H9 (cell line): Measurements from ENCODE around the gene CTSE. TPM values are rescaled to one million over a fixed set of nuclear protein-coding genes. Genes with fewer than 3 reads are reported as not detected.

Source experiments
- DNase-seq: peaks from one replicate; pipeline ENCODE4 v3.0.0-alpha.2; 2017
- H2AFZ ChIP-seq: one replicate; pipeline ENCODE4 v1.6.1; 2013; ENCODE audit warnings: mild to moderate bottlenecking, low read length, control low read depth, moderate library complexity
- H2AK5ac ChIP-seq: 2 replicates; pipeline ENCODE4 v1.6.1; 2013; ENCODE audit warnings: low read length, control low read depth, mixed read lengths; ENCODE audit not compliant: insufficient read length
- H2BK120ac ChIP-seq: one replicate; pipeline ENCODE4 v1.6.1; 2013; ENCODE audit warnings: low read depth, mild to moderate bottlenecking, low read length, control low read depth, inconsistent platforms; ENCODE audit not compliant: poor library complexity, severe bottlenecking
- H2BK12ac ChIP-seq: 2 replicates; pipeline ENCODE4 v1.6.1; 2013; ENCODE audit warnings: low read length, control low read depth, mixed read lengths, low read depth; ENCODE audit not compliant: insufficient read length
- H2BK15ac ChIP-seq: 2 replicates; pipeline ENCODE4 v1.6.1; 2013; ENCODE audit warnings: low read depth, low read length, control low read depth
- H2BK20ac ChIP-seq: one replicate; pipeline ENCODE4 v1.6.1; 2013; ENCODE audit warnings: low read depth, mild to moderate bottlenecking, low read length, control low read depth, inconsistent platforms; ENCODE audit not compliant: poor library complexity, severe bottlenecking
- H2BK5ac ChIP-seq: 2 replicates; pipeline ENCODE4 v1.6.1; 2013; ENCODE audit warnings: low read length, control low read depth, mixed read lengths; ENCODE audit not compliant: insufficient read length
- H3K14ac ChIP-seq: 2 replicates; pipeline ENCODE4 v1.6.1; 2013; ENCODE audit warnings: low read length, control low read depth; ENCODE audit not compliant: insufficient read depth
- H3K18ac ChIP-seq: 2 replicates; pipeline ENCODE4 v1.6.1; 2013; ENCODE audit warnings: low read depth, mild to moderate bottlenecking, mixed read lengths, low read length, control low read depth; ENCODE audit not compliant: insufficient read length
- H3K23ac ChIP-seq: 2 replicates; pipeline ENCODE4 v1.6.1; 2013; ENCODE audit warnings: low read length, control low read depth, mixed read lengths, low read depth; ENCODE audit not compliant: insufficient read length
- H3K23me2 ChIP-seq: 2 replicates; pipeline ENCODE4 v1.6.1; 2013; ENCODE audit warnings: low read depth, mild to moderate bottlenecking, mixed read lengths, low read length, control low read depth; ENCODE audit not compliant: insufficient read length, poor library complexity, severe bottlenecking
- H3K27ac ChIP-seq: 2 replicates; pipeline ENCODE4 v1.5.1; 2013; ENCODE audit warnings: low read length, control low read depth, mixed read lengths, low read depth; ENCODE audit not compliant: insufficient read length
- H3K27me3 ChIP-seq: 2 replicates; pipeline ENCODE4 v1.6.1; 2013; ENCODE audit warnings: low read length, control low read depth, inconsistent platforms; ENCODE audit not compliant: insufficient read depth
- H3K4ac ChIP-seq: 2 replicates; pipeline ENCODE4 v1.6.1; 2013; ENCODE audit warnings: low read depth, mild to moderate bottlenecking, control low read depth, inconsistent platforms, low read length, moderate library complexity
- H3K4me1 ChIP-seq: 2 replicates; pipeline ENCODE4 v1.6.1; 2013; ENCODE audit warnings: low read length, control low read depth, inconsistent platforms; ENCODE audit not compliant: insufficient read depth
- H3K4me2 ChIP-seq: 2 replicates; pipeline ENCODE4 v1.6.1; 2013; ENCODE audit warnings: low read length, control low read depth, mixed read lengths; ENCODE audit not compliant: insufficient read length, insufficient read depth
- H3K56ac ChIP-seq: 2 replicates; pipeline ENCODE4 v1.6.1; 2013; ENCODE audit warnings: low read depth, mild to moderate bottlenecking, mixed read lengths, low read length, control low read depth; ENCODE audit not compliant: insufficient read length
- H3K79me1 ChIP-seq: 2 replicates; pipeline ENCODE4 v1.6.1; 2013; ENCODE audit warnings: low read depth, mild to moderate bottlenecking, moderate library complexity, low read length, control low read depth, inconsistent platforms; ENCODE audit not compliant: insufficient read depth, poor library complexity, severe bottlenecking
- H3K79me2 ChIP-seq: 2 replicates; pipeline ENCODE4 v1.6.1; 2013; ENCODE audit warnings: low read length, control low read depth, inconsistent platforms; ENCODE audit not compliant: insufficient read depth
- H3K9ac ChIP-seq: 2 replicates; pipeline ENCODE4 v1.6.1; 2013; ENCODE audit warnings: low read length, control low read depth, mixed read lengths; ENCODE audit not compliant: insufficient read length; ENCODE audit errors: extremely low read depth
- H3K9me3 ChIP-seq: one replicate; pipeline ENCODE4 v1.6.1; 2013; ENCODE audit warnings: low read depth, low read length, inconsistent platforms; ENCODE audit not compliant: control insufficient read depth
- H3T11ph ChIP-seq: one replicate; pipeline ENCODE4 v1.6.1; 2013; ENCODE audit warnings: mild to moderate bottlenecking, low read length, control low read depth, inconsistent platforms
- H4K20me1 ChIP-seq: one replicate; pipeline ENCODE4 v1.6.1; 2013; ENCODE audit not compliant: control insufficient read depth, insufficient read length, insufficient read depth
- H4K5ac ChIP-seq: 2 replicates; pipeline ENCODE4 v1.6.1; 2013; ENCODE audit warnings: low read depth, mild to moderate bottlenecking, mixed read lengths, low read length, control low read depth; ENCODE audit not compliant: insufficient read length
- H4K8ac ChIP-seq: replicated peaks from 2 replicates; pipeline ENCODE4 v1.6.1; 2013; ENCODE audit warnings: low read length, control low read depth, mixed read lengths, low read depth; ENCODE audit not compliant: insufficient read length
- H4K91ac ChIP-seq: 2 replicates; pipeline ENCODE4 v1.6.1; 2013; ENCODE audit warnings: low read depth, mild to moderate bottlenecking, moderate library complexity, mixed read lengths, low read length, control low read depth; ENCODE audit not compliant: insufficient read length
- H3K27ac Mint-ChIP-seq, 3 experiments: 2 replicates in 2 of 3; 3 replicates in 1 of 3; pipeline ENCODE4 v1.8.0; 2020 to 2021; ENCODE audit warnings: mixed read lengths in 3 of 3, mild to moderate bottlenecking in 1 of 3, moderate library complexity in 1 of 3
- H3K27me3 Mint-ChIP-seq: 2 replicates; pipeline ENCODE4 v1.8.0; 2021; ENCODE audit warnings: low read depth, mild to moderate bottlenecking, moderate library complexity, mixed read lengths
- H3K36me3 Mint-ChIP-seq, 3 experiments: 2 replicates in 2 of 3; 3 replicates in 1 of 3; pipeline ENCODE4 v1.8.0; 2020 to 2021; ENCODE audit warnings: low read depth in 3 of 3, mixed read lengths in 3 of 3; ENCODE audit not compliant: insufficient read depth in 1 of 3
- H3K4me1 Mint-ChIP-seq, 2 experiments: 2 replicates each; pipeline ENCODE4 v1.8.0; 2020; ENCODE audit warnings: mixed read lengths in 2 of 2
- H3K4me3 Mint-ChIP-seq, 2 experiments: 2 replicates in 1 of 2; 3 replicates in 1 of 2; pipeline ENCODE4 v1.8.0; 2020 to 2021; ENCODE audit warnings: mild to moderate bottlenecking in 2 of 2, mixed read lengths in 2 of 2, moderate library complexity in 1 of 2
- H3K9me3 Mint-ChIP-seq, 2 experiments: 2 replicates in 1 of 2; 3 replicates in 1 of 2; pipeline ENCODE4 v1.8.0; 2020; ENCODE audit warnings: mild to moderate bottlenecking in 2 of 2, mixed read lengths in 2 of 2, moderate library complexity in 1 of 2
- WGBS: extraction: QIAGEN DNeasy Blood & Tissue Kit; methylation state at CpG from one replicate; pipeline ENCODE4 v1.1.7; 2013; ENCODE audit warnings: missing lambda C conversion rate, low lambda C conversion rate, mixed read lengths; ENCODE audit not compliant: insufficient read length; ENCODE audit errors: extremely low coverage; 5-methylcytosine and 5-hydroxymethylcytosine counted together
- total RNA-seq: library from RNA; stranded (reverse); gene quantifications from 2 replicates; pipeline ENCODE4 v1.2.1, GENCODE V29; 2021
- TF ChIP-seq, protein P1 (sequence below): fragments of 200-600 bp; sonication (generic); conservative IDR thresholded peaks from 3 replicates; pipeline ENCODE4 v1.8.0; 2021; ENCODE audit warnings: antibody characterized with exemption, mild to moderate bottlenecking

The CTSE gene
- total RNA-seq, 1 experiment from 2014 or later = not detected

DNA sequence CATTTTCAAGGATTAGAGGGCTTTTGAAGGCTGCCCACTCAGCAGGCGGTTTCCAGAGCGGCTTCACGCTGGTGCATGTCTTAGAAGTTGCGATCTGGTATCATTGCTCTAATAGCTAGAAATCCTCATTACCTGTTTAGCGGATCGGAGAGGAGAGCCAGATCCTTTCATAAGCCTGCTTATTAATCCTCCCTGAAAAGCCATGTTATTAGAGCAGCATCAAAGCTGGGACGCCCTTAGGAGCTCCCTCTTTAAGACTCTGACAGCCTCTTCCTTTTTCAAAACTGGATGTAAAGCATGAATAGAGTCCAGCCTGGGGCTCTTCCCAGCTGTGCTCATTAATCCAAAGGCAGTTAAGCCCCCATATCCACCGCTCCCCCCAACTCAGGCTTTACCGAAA, 13.9 kb upstream of the CTSE start:
- H3K4me1 Mint-ChIP-seq = peaks cover 14 to 27% of the 10 kb centered on the region in 2 experiments
- no peak overlapping the region for H3K4me3 Mint-ChIP-seq

More for the DNA sequence above, 13.9 kb upstream of the CTSE start:
- no peak overlapping the region for H3K23ac ChIP-seq
- no peak overlapping the region for H2BK12ac ChIP-seq
- no peak overlapping the region for H2BK120ac ChIP-seq
- H3K18ac ChIP-seq = no peak overlapping the region
- no peaks in the 10 kb centered on the region for H3K23me2 ChIP-seq
- no peak overlapping the region for H4K5ac ChIP-seq
- Mint-ChIP-seq H3K27ac (no peak overlapping the region; a peak in 1 of 7 replicates), H3K27me3 (no peaks in the 10 kb centered on the region; the same call in none of the 2 replicates), H3K36me3 (no peaks in the 10 kb centered on the region), H3K9me3 (no peaks in the 10 kb centered on the region; a peak in 2 of 5 replicates)
- H3K27me3 ChIP-seq = no peaks in the 10 kb centered on the region
- no peak overlapping the region for H3K56ac ChIP-seq
- H3K4me2 ChIP-seq = no peak overlapping the region
- no peak overlapping the region for H4K8ac ChIP-seq
- H3K4me1 ChIP-seq = peaks cover 3% of the 10 kb centered on the region; the same call in 1 of the 2 replicates
- H2BK20ac ChIP-seq = no peak overlapping the region
- no peak overlapping the region for H3K14ac ChIP-seq
- TF ChIP-seq, protein P1, sequence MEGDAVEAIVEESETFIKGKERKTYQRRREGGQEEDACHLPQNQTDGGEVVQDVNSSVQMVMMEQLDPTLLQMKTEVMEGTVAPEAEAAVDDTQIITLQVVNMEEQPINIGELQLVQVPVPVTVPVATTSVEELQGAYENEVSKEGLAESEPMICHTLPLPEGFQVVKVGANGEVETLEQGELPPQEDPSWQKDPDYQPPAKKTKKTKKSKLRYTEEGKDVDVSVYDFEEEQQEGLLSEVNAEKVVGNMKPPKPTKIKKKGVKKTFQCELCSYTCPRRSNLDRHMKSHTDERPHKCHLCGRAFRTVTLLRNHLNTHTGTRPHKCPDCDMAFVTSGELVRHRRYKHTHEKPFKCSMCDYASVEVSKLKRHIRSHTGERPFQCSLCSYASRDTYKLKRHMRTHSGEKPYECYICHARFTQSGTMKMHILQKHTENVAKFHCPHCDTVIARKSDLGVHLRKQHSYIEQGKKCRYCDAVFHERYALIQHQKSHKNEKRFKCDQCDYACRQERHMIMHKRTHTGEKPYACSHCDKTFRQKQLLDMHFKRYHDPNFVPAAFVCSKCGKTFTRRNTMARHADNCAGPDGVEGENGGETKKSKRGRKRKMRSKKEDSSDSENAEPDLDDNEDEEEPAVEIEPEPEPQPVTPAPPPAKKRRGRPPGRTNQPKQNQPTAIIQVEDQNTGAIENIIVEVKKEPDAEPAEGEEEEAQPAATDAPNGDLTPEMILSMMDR = no peak
- no CpG with 5 or more reads among the region's 9 CpGs for WGBS
- no peak overlapping the region for H2BK15ac ChIP-seq
- H3T11ph ChIP-seq = no peak overlapping the region
- H4K91ac ChIP-seq = no peak overlapping the region
- H4K20me1 ChIP-seq = no peaks in the 10 kb centered on the region
- H2AFZ ChIP-seq = no peak overlapping the region
- no peak overlapping the region for H3K9ac ChIP-seq
- no peak overlapping the region for H2AK5ac ChIP-seq
- H3K9me3 ChIP-seq = no peaks in the 10 kb centered on the region
- H3K79me2 ChIP-seq = no peaks in the 10 kb centered on the region
- H3K79me1 ChIP-seq = no peaks in the 10 kb centered on the region
- no peak overlapping the region for H3K27ac ChIP-seq
- H2BK5ac ChIP-seq = no peak overlapping the region
- no peak overlapping the region for H3K4ac ChIP-seq
- DNase-seq = no peak
